HepG2 (cell line): ENCODE results near the gene C2orf78. TPM values are rescaled to one million over a fixed set of nuclear protein-coding genes. Genes with fewer than 3 reads are reported as not detected.

Source experiments
- ARNT2 ChIP-seq: sonication (generic); formaldehyde crosslinking; IDR thresholded peaks from 2 replicates; pipeline ENCODE4 v1.8.0; 2022; ENCODE audit warnings: mild to moderate bottlenecking, low read depth, missing genetic modification reagents, moderate library complexity
- ARNTL ChIP-seq: sonication (generic); formaldehyde crosslinking; IDR thresholded peaks from 2 replicates; pipeline ENCODE4 v1.4.0; 2020; ENCODE audit warnings: mild to moderate bottlenecking, missing genetic modification reagents
- CEBPB ChIP-seq: IDR thresholded peaks from 2 replicates; pipeline ENCODE4 v1.6.1; 2011; ENCODE audit warnings: low read depth, low read length, improper control_type of control experiment, borderline replicate concordance
- FOSL2 ChIP-seq: sonication (generic); formaldehyde crosslinking; IDR thresholded peaks from 2 replicates; pipeline ENCODE4 v1.4.0; 2020; ENCODE audit warnings: missing genetic modification reagents
- HOXA7 ChIP-seq: sonication (generic); formaldehyde crosslinking; IDR thresholded peaks from 2 replicates; pipeline ENCODE4 v1.8.1; 2022; ENCODE audit warnings: mild to moderate bottlenecking, missing genetic modification reagents, moderate library complexity
- KDM4B ChIP-seq: sonication (generic); formaldehyde crosslinking; IDR thresholded peaks from 2 replicates; pipeline ENCODE4 v1.4.0; 2020; ENCODE audit warnings: missing genetic modification reagents
- MBD4 ChIP-seq: IDR thresholded peaks from 2 replicates; pipeline ENCODE4 v1.6.1; 2012; ENCODE audit warnings: low read length, inconsistent platforms, borderline replicate concordance
- MIER3 ChIP-seq: IDR thresholded peaks from 2 replicates; pipeline ENCODE4 v1.6.1; 2016; ENCODE audit warnings: missing compliant biosample characterization, borderline replicate concordance
- PAX8 ChIP-seq: sonication (generic); formaldehyde crosslinking; IDR thresholded peaks from 2 replicates; pipeline ENCODE4 v1.8.0; 2022; ENCODE audit warnings: mild to moderate bottlenecking, missing genetic modification reagents, borderline replicate concordance
- PPARG ChIP-seq: conservative IDR thresholded peaks from 2 replicates; pipeline ENCODE4 v1.6.1; 2016; ENCODE audit warnings: missing biosample characterization, missing genetic modification reagents
- SNAI1 ChIP-seq: sonication (generic); formaldehyde crosslinking; IDR thresholded peaks from 2 replicates; pipeline ENCODE4 v1.5.0; 2020; ENCODE audit warnings: mild to moderate bottlenecking, missing genetic modification reagents, borderline replicate concordance
- TEAD3 ChIP-seq: optimal IDR thresholded peaks from 2 replicates; pipeline ENCODE3; 2016; ENCODE audit warnings: borderline replicate concordance
- ZFP1 ChIP-seq: IDR thresholded peaks from 2 replicates; pipeline ENCODE4 v1.6.1; 2016
- ZNF121 ChIP-seq: sonication (generic); formaldehyde crosslinking; IDR thresholded peaks from 2 replicates; pipeline ENCODE4 v1.5.0; 2020; ENCODE audit warnings: mild to moderate bottlenecking, missing genetic modification reagents
- ZNF326 ChIP-seq: sonication (generic); formaldehyde crosslinking; IDR thresholded peaks from 2 replicates; pipeline ENCODE4 v1.4.0; 2020; ENCODE audit warnings: missing genetic modification reagents, borderline replicate concordance
- ZNF781 ChIP-seq: sonication (generic); formaldehyde crosslinking; IDR thresholded peaks from 2 replicates; pipeline ENCODE4 v1.5.1; 2020; ENCODE audit warnings: borderline replicate concordance, mild to moderate bottlenecking, missing genetic modification reagents; ENCODE audit errors: not compliant biosample characterization
- polyA plus RNA-seq, 8 experiments: library from polyadenylated mRNA; depleted of rRNA in 3 of 8; stranded (reverse) in 7 of 8; unstranded in 1 of 8; fragments of >200 nt; fragmentation: Illumina TruSeq in 4 of 8; extraction: Trizol in 4 of 8; gene quantifications; 2 replicates each; pipeline versions ENCODE4 v1.2.1 to v1.2.3, GENCODE V29; 2011 to 2016; ENCODE audit warnings: low read depth in 4 of 8, missing spikeins in 1 of 8, mixed read lengths in 1 of 8; ENCODE audit not compliant: insufficient read depth in 1 of 8
- total RNA-seq, 5 experiments: library from RNA; depleted of rRNA; stranded (reverse); fragments of >200 nt; fragmentation: Illumina TruSeq; extraction: Trizol; gene quantifications; 2 replicates each; pipeline ENCODE4 v1.2.3, GENCODE V29; 2016; ENCODE audit warnings: low read depth in 1 of 5
- TF ChIP-seq, protein P1 (sequence below): sonication (generic); formaldehyde crosslinking; IDR thresholded peaks from 2 replicates; pipeline ENCODE4 v1.8.1; 2023; ENCODE audit warnings: mild to moderate bottlenecking, missing genetic modification reagents
- TF ChIP-seq, protein P2 (sequence below): sonication (generic); formaldehyde crosslinking; IDR thresholded peaks from 2 replicates; pipeline ENCODE4 v1.5.0; 2020; ENCODE audit warnings: mild to moderate bottlenecking, missing genetic modification reagents, moderate library complexity
- TF ChIP-seq, protein P3 (sequence below): sonication (generic); formaldehyde crosslinking; IDR thresholded peaks from 2 replicates; pipeline ENCODE4 v1.4.0; 2020; ENCODE audit warnings: missing genetic modification reagents, mild to moderate bottlenecking, borderline replicate concordance
- TF ChIP-seq, protein P4 (sequence below): IDR thresholded peaks from 2 replicates; pipeline ENCODE4 v1.6.1; 2012; ENCODE audit warnings: inconsistent platforms
- TF ChIP-seq, protein P5 (sequence below): sonication (generic); formaldehyde crosslinking; IDR thresholded peaks from 2 replicates; pipeline ENCODE4 v1.4.0; 2020; ENCODE audit warnings: missing genetic modification reagents, borderline replicate concordance

The C2orf78 gene
- total and polyA plus RNA-seq, 2 of the 13 experiments (the other 11 are each of a cell fraction or from before 2014, with no cell fraction given) = not detected

DNA sequence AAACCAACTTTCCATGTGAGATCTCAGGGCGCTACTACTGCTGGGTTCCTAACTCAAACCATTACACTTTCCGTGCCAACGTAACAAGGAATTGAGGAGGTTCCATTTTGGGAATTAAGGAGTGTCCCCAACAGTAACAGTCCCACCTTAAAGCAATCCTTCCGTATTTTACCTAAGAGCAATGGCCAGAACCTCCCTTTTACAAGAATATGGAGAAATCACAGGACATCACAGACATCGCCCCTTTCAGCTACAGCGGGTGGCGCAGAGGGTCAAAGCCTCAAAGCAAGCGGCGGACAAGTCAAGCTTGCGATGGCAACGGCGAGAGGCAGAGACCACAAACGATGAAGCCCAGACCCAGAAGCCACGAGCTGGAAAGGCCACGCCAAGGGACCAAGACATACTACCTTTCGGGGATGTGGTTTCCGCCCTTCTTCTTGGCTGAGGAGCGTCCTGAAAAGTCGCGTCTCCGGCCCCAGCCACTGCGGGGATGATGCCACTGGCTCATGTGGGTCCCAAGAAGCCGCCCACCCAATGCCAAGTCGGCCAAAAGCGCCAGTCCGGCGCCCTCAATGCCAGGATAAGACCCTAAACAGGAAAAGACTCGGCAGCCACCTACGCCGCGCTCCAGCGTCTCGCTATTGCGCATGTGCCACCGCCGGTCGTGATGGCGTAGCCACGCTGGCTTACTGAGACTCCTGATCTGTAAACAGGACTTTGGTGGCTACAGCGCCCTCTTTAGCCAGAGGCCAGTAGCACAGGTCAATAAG lies 4.3 kb upstream of the C2orf78 start, which contains the start of gene DUSP11 (continued):
- TF ChIP-seq FOSL2 (CRISPR knock-in tag) (peak; percentile 75; the same call in 1 of the 2 replicates), HOXA7 (no peak), TEAD3 (CRISPR knock-in tag) (peak; percentile 78), ARNTL (CRISPR knock-in tag) (peak; percentile 48), PPARG (CRISPR knock-in tag) (peak; percentile 55), MBD4 (no peak), ZNF121 (CRISPR knock-in tag) (peak; percentile 46; the same call in 1 of the 2 replicates), ZFP1 (CRISPR knock-in tag) (peak; percentile 87), CEBPB (no peak), ARNT2 (CRISPR knock-in tag) (peak; percentile 74), SNAI1 (no peak), KDM4B (CRISPR knock-in tag) (peak; percentile 58; the same call in 1 of the 2 replicates), ZNF326 (no peak), ZNF781 (peak; percentile 92), MIER3 (CRISPR knock-in tag) (peak; percentile 78; the same call in 1 of the 2 replicates), PAX8 (CRISPR knock-in tag) (no peak; the same call in 1 of the 2 replicates)
- TF ChIP-seq, protein P1, sequence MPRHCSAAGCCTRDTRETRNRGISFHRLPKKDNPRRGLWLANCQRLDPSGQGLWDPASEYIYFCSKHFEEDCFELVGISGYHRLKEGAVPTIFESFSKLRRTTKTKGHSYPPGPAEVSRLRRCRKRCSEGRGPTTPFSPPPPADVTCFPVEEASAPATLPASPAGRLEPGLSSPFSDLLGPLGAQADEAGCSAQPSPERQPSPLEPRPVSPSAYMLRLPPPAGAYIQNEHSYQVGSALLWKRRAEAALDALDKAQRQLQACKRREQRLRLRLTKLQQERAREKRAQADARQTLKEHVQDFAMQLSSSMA (CRISPR knock-in tag) = 0 out of 2 replicates have a peak, but pooled peaks have one; percentile 46
- TF ChIP-seq, protein P2, sequence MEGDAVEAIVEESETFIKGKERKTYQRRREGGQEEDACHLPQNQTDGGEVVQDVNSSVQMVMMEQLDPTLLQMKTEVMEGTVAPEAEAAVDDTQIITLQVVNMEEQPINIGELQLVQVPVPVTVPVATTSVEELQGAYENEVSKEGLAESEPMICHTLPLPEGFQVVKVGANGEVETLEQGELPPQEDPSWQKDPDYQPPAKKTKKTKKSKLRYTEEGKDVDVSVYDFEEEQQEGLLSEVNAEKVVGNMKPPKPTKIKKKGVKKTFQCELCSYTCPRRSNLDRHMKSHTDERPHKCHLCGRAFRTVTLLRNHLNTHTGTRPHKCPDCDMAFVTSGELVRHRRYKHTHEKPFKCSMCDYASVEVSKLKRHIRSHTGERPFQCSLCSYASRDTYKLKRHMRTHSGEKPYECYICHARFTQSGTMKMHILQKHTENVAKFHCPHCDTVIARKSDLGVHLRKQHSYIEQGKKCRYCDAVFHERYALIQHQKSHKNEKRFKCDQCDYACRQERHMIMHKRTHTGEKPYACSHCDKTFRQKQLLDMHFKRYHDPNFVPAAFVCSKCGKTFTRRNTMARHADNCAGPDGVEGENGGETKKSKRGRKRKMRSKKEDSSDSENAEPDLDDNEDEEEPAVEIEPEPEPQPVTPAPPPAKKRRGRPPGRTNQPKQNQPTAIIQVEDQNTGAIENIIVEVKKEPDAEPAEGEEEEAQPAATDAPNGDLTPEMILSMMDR (CRISPR knock-in tag) = peak; percentile 97
- TF ChIP-seq, protein P3, sequence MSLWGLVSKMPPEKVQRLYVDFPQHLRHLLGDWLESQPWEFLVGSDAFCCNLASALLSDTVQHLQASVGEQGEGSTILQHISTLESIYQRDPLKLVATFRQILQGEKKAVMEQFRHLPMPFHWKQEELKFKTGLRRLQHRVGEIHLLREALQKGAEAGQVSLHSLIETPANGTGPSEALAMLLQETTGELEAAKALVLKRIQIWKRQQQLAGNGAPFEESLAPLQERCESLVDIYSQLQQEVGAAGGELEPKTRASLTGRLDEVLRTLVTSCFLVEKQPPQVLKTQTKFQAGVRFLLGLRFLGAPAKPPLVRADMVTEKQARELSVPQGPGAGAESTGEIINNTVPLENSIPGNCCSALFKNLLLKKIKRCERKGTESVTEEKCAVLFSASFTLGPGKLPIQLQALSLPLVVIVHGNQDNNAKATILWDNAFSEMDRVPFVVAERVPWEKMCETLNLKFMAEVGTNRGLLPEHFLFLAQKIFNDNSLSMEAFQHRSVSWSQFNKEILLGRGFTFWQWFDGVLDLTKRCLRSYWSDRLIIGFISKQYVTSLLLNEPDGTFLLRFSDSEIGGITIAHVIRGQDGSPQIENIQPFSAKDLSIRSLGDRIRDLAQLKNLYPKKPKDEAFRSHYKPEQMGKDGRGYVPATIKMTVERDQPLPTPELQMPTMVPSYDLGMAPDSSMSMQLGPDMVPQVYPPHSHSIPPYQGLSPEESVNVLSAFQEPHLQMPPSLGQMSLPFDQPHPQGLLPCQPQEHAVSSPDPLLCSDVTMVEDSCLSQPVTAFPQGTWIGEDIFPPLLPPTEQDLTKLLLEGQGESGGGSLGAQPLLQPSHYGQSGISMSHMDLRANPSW = no peak; the same call in 1 of the 2 replicates
- TF ChIP-seq, protein P4, sequence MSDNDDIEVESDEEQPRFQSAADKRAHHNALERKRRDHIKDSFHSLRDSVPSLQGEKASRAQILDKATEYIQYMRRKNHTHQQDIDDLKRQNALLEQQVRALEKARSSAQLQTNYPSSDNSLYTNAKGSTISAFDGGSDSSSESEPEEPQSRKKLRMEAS = peak; percentile 89
- TF ChIP-seq, protein P5, sequence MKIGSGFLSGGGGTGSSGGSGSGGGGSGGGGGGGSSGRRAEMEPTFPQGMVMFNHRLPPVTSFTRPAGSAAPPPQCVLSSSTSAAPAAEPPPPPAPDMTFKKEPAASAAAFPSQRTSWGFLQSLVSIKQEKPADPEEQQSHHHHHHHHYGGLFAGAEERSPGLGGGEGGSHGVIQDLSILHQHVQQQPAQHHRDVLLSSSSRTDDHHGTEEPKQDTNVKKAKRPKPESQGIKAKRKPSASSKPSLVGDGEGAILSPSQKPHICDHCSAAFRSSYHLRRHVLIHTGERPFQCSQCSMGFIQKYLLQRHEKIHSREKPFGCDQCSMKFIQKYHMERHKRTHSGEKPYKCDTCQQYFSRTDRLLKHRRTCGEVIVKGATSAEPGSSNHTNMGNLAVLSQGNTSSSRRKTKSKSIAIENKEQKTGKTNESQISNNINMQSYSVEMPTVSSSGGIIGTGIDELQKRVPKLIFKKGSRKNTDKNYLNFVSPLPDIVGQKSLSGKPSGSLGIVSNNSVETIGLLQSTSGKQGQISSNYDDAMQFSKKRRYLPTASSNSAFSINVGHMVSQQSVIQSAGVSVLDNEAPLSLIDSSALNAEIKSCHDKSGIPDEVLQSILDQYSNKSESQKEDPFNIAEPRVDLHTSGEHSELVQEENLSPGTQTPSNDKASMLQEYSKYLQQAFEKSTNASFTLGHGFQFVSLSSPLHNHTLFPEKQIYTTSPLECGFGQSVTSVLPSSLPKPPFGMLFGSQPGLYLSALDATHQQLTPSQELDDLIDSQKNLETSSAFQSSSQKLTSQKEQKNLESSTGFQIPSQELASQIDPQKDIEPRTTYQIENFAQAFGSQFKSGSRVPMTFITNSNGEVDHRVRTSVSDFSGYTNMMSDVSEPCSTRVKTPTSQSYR (CRISPR knock-in tag) = 0 out of 2 replicates have a peak, but pooled peaks have one; percentile 20
